Uterus (tissue), 2 donors: ENCODE results near the gene PUDP.

Experiments used
- CTCF ChIP-seq, 4 experiments: fragments of 200-600 bp in 2 of 4; fragments of 450-650 bp in 2 of 4; sonication (generic) in 2 of 4; IDR thresholded peaks; one replicate each; pipeline ENCODE4 v1.5.1; 2016 to 2019; ENCODE audit warnings: antibody characterized with exemption in 4 of 4, mild to moderate bottlenecking in 2 of 4, moderate library complexity in 1 of 4
- POLR2A ChIP-seq, 2 donors: fragments of 450-650 bp; IDR thresholded peaks; one replicate each; pipeline ENCODE4 v1.6.1; 2016; ENCODE audit warnings: antibody characterized with exemption in 2 of 2, mild to moderate bottlenecking in 1 of 2, moderate library complexity in 1 of 2

GRCh38 chrX:7025471-7025870 is 122.5 kb downstream of the PUDP start:
- TF ChIP-seq POLR2A (IDR thresholded peaks at IDR 0.05) (no peak), CTCF (IDR thresholded peaks at IDR 0.05) (no peak)
